ENCODE data around the gene CYP1B1.

GRCh38 chr2:38060236-38061018 is 15.5 kb downstream of the CYP1B1 start:
- TF ChIP-seq, protein P1, sequence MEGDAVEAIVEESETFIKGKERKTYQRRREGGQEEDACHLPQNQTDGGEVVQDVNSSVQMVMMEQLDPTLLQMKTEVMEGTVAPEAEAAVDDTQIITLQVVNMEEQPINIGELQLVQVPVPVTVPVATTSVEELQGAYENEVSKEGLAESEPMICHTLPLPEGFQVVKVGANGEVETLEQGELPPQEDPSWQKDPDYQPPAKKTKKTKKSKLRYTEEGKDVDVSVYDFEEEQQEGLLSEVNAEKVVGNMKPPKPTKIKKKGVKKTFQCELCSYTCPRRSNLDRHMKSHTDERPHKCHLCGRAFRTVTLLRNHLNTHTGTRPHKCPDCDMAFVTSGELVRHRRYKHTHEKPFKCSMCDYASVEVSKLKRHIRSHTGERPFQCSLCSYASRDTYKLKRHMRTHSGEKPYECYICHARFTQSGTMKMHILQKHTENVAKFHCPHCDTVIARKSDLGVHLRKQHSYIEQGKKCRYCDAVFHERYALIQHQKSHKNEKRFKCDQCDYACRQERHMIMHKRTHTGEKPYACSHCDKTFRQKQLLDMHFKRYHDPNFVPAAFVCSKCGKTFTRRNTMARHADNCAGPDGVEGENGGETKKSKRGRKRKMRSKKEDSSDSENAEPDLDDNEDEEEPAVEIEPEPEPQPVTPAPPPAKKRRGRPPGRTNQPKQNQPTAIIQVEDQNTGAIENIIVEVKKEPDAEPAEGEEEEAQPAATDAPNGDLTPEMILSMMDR (optimal IDR thresholded peaks at IDR 0.05 in 1 of 3, IDR thresholded peaks at IDR 0.05 in 1 of 3, conservative IDR thresholded peaks at IDR 0.05 in 1 of 3; ENCODE audit: extremely low read depth in 1 of 3, insufficient read depth in 2 of 3, low read length in 3 of 3), result no peak
- TF ChIP-seq EZH2 (IDR thresholded peaks at IDR 0.05; ENCODE audit: low read length), result no peak
